Astrocyte (in vitro differentiated cells and primary cell): Measurements from ENCODE around the gene TOM1L2. TPM values are rescaled to one million over a fixed set of nuclear protein-coding genes. Genes with fewer than 3 reads are reported as not detected.
"Not testable (repeated sequence)": the region's sequence is repeated elsewhere in the genome, so short reads cannot be mapped to it uniquely, and the experiment has no call there.

ENCODE experiments used
- DNase-seq: peaks from one replicate; pipeline ENCODE4 v3.0.0-alpha.2; 2010; ENCODE audit warnings: low read depth
- FAIRE-seq: peaks from 2 replicates; lab custom pipeline; 2011; peaks lifted over from hg19 to GRCh38; lab: Jason Lieb, UNC
- H2AFZ ChIP-seq: 2 replicates; pipeline ENCODE4 v1.6.0; 2012; ENCODE audit warnings: low read depth, low read length, inconsistent platforms
- H3K27ac ChIP-seq: 2 replicates; pipeline ENCODE4 v1.5.1; 2011; ENCODE audit warnings: low read depth, low read length, inconsistent platforms
- H3K27me3 ChIP-seq: 2 replicates; pipeline ENCODE4 v1.6.0; 2011; ENCODE audit warnings: low read length, inconsistent platforms; ENCODE audit not compliant: insufficient read depth
- H3K36me3 ChIP-seq: 2 replicates; pipeline ENCODE4 v1.5.1; 2011; ENCODE audit warnings: low read length, inconsistent platforms; ENCODE audit not compliant: insufficient read depth
- H3K4me1 ChIP-seq: 2 replicates; pipeline ENCODE4 v1.5.1; 2011; ENCODE audit warnings: low read length, inconsistent platforms; ENCODE audit not compliant: insufficient read depth
- H3K4me2 ChIP-seq: 2 replicates; pipeline ENCODE4 v1.6.0; 2012; ENCODE audit warnings: low read length, inconsistent platforms
- H3K4me3 ChIP-seq: 2 replicates; pipeline ENCODE4 v1.5.1; 2011; ENCODE audit warnings: low read depth, mild to moderate bottlenecking, low read length, inconsistent platforms; ENCODE audit not compliant: insufficient read depth
- H3K79me2 ChIP-seq: 2 replicates; pipeline ENCODE4 v1.6.0; 2012; ENCODE audit warnings: mild to moderate bottlenecking, low read length, inconsistent platforms; ENCODE audit not compliant: insufficient read depth
- H3K9ac ChIP-seq: 2 replicates; pipeline ENCODE4 v1.6.0; 2012; ENCODE audit warnings: mild to moderate bottlenecking, low read length, inconsistent platforms
- H3K9me3 ChIP-seq: 2 replicates; pipeline ENCODE4 v1.5.1; 2012; ENCODE audit warnings: low read depth, mild to moderate bottlenecking, low read length, inconsistent platforms; ENCODE audit not compliant: insufficient read depth
- H4K20me1 ChIP-seq: 2 replicates; pipeline ENCODE4 v1.6.0; 2012; ENCODE audit warnings: low read length, inconsistent platforms; ENCODE audit not compliant: insufficient read depth
- H3K27ac Mint-ChIP-seq: one replicate; pipeline ENCODE4 v1.8.0; 2021; ENCODE audit warnings: mild to moderate bottlenecking, mixed read lengths; ENCODE audit not compliant: unreplicated experiment
- H3K27me3 Mint-ChIP-seq: one replicate; pipeline ENCODE4 v1.8.0; 2021; ENCODE audit warnings: low read depth, mixed read lengths; ENCODE audit not compliant: unreplicated experiment
- H3K36me3 Mint-ChIP-seq: one replicate; pipeline ENCODE4 v1.8.0; 2021; ENCODE audit warnings: low read depth, mixed read lengths; ENCODE audit not compliant: unreplicated experiment
- H3K4me1 Mint-ChIP-seq: one replicate; pipeline ENCODE4 v1.8.0; 2021; ENCODE audit warnings: low read depth, mixed read lengths; ENCODE audit not compliant: unreplicated experiment
- H3K4me3 Mint-ChIP-seq: one replicate; pipeline ENCODE4 v1.8.0; 2021; ENCODE audit warnings: mild to moderate bottlenecking, moderate library complexity, mixed read lengths; ENCODE audit not compliant: unreplicated experiment
- H3K9me3 Mint-ChIP-seq: one replicate; pipeline ENCODE4 v1.8.0; 2021; ENCODE audit warnings: mild to moderate bottlenecking, mixed read lengths; ENCODE audit not compliant: unreplicated experiment
- EZH2 ChIP-seq: IDR thresholded peaks from 2 replicates; pipeline ENCODE4 v1.6.1; 2012; ENCODE audit warnings: mild to moderate bottlenecking, low read length, inconsistent platforms; ENCODE audit not compliant: insufficient read depth
- total RNA-seq: library from RNA; stranded (reverse); gene quantifications from 2 replicates; pipeline ENCODE4 v1.2.1, GENCODE V29; 2021
- TF ChIP-seq, protein P1 (sequence below): IDR thresholded peaks from 2 replicates; pipeline ENCODE4 v1.5.1; 2011; ENCODE audit warnings: low read depth, mild to moderate bottlenecking, inconsistent platforms, low read length, moderate library complexity; ENCODE audit not compliant: insufficient read depth

The TOM1L2 gene
- total RNA-seq, 1 donor from 2014 or later, result 54.4 TPM

GRCh38 chr17:17941015-17941414, 31.2 kb downstream of the TOM1L2 start:
- no peak overlapping the region for H3K9ac ChIP-seq
- no peak overlapping the region for H3K27ac ChIP-seq
- FAIRE-seq (no peak), DNase-seq (no peak)
- Mint-ChIP-seq H3K27me3 (no peaks in the 10 kb centered on the region), H3K4me3 (no peak overlapping the region), H3K9me3 (no peaks in the 10 kb centered on the region), H3K36me3 (peaks cover 2% of the 10 kb centered on the region), H3K4me1 (peaks cover 72% of the 10 kb centered on the region), H3K27ac (peak overlapping the region; percentile 68)
- peaks cover 6% of the 10 kb centered on the region for H4K20me1 ChIP-seq
- no peak overlapping the region for H3K4me3 ChIP-seq
- H3K9me3 ChIP-seq, result no peaks in the 10 kb centered on the region
- H3K27me3 ChIP-seq, result no peaks in the 10 kb centered on the region
- TF ChIP-seq, protein P1, sequence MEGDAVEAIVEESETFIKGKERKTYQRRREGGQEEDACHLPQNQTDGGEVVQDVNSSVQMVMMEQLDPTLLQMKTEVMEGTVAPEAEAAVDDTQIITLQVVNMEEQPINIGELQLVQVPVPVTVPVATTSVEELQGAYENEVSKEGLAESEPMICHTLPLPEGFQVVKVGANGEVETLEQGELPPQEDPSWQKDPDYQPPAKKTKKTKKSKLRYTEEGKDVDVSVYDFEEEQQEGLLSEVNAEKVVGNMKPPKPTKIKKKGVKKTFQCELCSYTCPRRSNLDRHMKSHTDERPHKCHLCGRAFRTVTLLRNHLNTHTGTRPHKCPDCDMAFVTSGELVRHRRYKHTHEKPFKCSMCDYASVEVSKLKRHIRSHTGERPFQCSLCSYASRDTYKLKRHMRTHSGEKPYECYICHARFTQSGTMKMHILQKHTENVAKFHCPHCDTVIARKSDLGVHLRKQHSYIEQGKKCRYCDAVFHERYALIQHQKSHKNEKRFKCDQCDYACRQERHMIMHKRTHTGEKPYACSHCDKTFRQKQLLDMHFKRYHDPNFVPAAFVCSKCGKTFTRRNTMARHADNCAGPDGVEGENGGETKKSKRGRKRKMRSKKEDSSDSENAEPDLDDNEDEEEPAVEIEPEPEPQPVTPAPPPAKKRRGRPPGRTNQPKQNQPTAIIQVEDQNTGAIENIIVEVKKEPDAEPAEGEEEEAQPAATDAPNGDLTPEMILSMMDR, result no peak
- no peak for TF ChIP-seq EZH2
- no peak overlapping the region for H2AFZ ChIP-seq
- peaks cover 65% of the 10 kb centered on the region for H3K79me2 ChIP-seq
- H3K4me2 ChIP-seq, result peak overlapping the region; percentile 47
- H3K36me3 ChIP-seq, result no peaks in the 10 kb centered on the region
- H3K4me1 ChIP-seq, result peaks cover 49% of the 10 kb centered on the region

- no peaks in the 10 kb centered on the region for H3K36me3 ChIP-seq
- Mint-ChIP-seq H3K4me1 (peaks cover 78% of the 10 kb centered on the region), H3K9me3 (no peaks in the 10 kb centered on the region), H3K4me3 (no peak overlapping the region), H3K36me3 (peaks cover 2% of the 10 kb centered on the region), H3K27me3 (no peaks in the 10 kb centered on the region), H3K27ac (peak overlapping the region; percentile 96)
- H3K27me3 ChIP-seq, result no peaks in the 10 kb centered on the region
- H3K4me3 ChIP-seq, result no peak overlapping the region
- peaks cover 55% of the 10 kb centered on the region for H3K4me1 ChIP-seq
- DNase-seq, result peak; percentile 88
- no peaks in the 10 kb centered on the region for H3K9me3 ChIP-seq
- peaks cover 8% of the 10 kb centered on the region for H4K20me1 ChIP-seq
- TF ChIP-seq EZH2, result no peak
- TF ChIP-seq, protein P1, result no peak
- H3K79me2 ChIP-seq, result peaks cover 59% of the 10 kb centered on the region
- H3K4me2 ChIP-seq, result peak overlapping the region; percentile 47
- no peak overlapping the region for H3K27ac ChIP-seq
- FAIRE-seq, result no peak
- H2AFZ ChIP-seq, result no peak overlapping the region
- H3K9ac ChIP-seq, result no peak overlapping the region
Measured at GRCh38 chr17:17940441-17940911, 31.7 kb downstream of the TOM1L2 start.

- not testable (repeated sequence) for H3K9me3 ChIP-seq, H3K27ac ChIP-seq, H3K4me3 Mint-ChIP-seq, DNase-seq, FAIRE-seq, H3K27me3 Mint-ChIP-seq, H3K9ac ChIP-seq, H3K36me3 ChIP-seq, H2AFZ ChIP-seq, H3K9me3 Mint-ChIP-seq, H3K36me3 Mint-ChIP-seq, H3K4me3 ChIP-seq, H3K27me3 ChIP-seq
- Histone ChIP-seq H3K4me2 (peak overlapping the region; percentile 47), H3K4me1 (peaks cover 60% of the 10 kb centered on the region), H4K20me1 (peaks cover 14% of the 10 kb centered on the region), H3K79me2 (peaks cover 55% of the 10 kb centered on the region)
- Mint-ChIP-seq H3K4me1 (peaks cover 83% of the 10 kb centered on the region), H3K27ac (peak overlapping the region; percentile 96)
Measured at GRCh38 chr17:17939941-17940340, 32.3 kb downstream of the TOM1L2 start.
